CD4-positive, alpha-beta T cell treated with Interleukin-1 beta for 1 hour (primary cell): ENCODE data around the gene WASF1.

Source experiments
- DNase-seq, 2 donors: peaks; one replicate each; pipeline ENCODE4 v3.0.0-alpha.2; 2020 to 2022

Gene WASF1

GRCh38 chr6:110179406-110180227 lies at the start of gene WASF1:
WASF1 (minus strand) TSS chr6:110179670; CDS start chr6:110127601, 52,069 bp downstream.
- DNase-seq, result peak; percentile 92 to 93

GRCh38 chr6:110226261-110226660 lies 46.8 kb upstream of the WASF1 start:
- no peak for DNase-seq

GRCh38 chr6:110221738-110222137 lies 42.3 kb upstream of the WASF1 start:
- DNase-seq, result no peak

GRCh38 chr6:110217266-110217665 lies 37.8 kb upstream of the WASF1 start:
- DNase-seq, result no peak

GRCh38 chr6:110216140-110216539 lies 36.7 kb upstream of the WASF1 start:
- no peak for DNase-seq

- DNase-seq, result no peak
These were observed 34.9 kb upstream of the WASF1 start for GRCh38 chr6:110214338-110214737.

- no peak for DNase-seq
These were observed 32.3 kb upstream of the WASF1 start for GRCh38 chr6:110211753-110212152.

GRCh38 chr6:110207652-110208051 lies 28.2 kb upstream of the WASF1 start:
- DNase-seq, result no peak

GRCh38 chr6:110201151-110201884 lies 21.8 kb upstream of the WASF1 start:
- DNase-seq, result no peak

GRCh38 chr6:110198561-110198960 lies 19.1 kb upstream of the WASF1 start:
- no peak for DNase-seq

- no peak for DNase-seq
These were observed 17.4 kb upstream of the WASF1 start for GRCh38 chr6:110196874-110197273.

- no peak for DNase-seq
These were observed 16.2 kb upstream of the WASF1 start for GRCh38 chr6:110195639-110196038.

- no peak for DNase-seq
These were observed 12.0 kb upstream of the WASF1 start for GRCh38 chr6:110191477-110191876.

GRCh38 chr6:110190726-110191125 lies 11.3 kb upstream of the WASF1 start:
- DNase-seq, result no peak

GRCh38 chr6:110188791-110189190 lies 9.3 kb upstream of the WASF1 start:
- DNase-seq, result no peak

- no peak for DNase-seq
These were observed 6.4 kb upstream of the WASF1 start for GRCh38 chr6:110185879-110186278.

GRCh38 chr6:110183292-110183885 lies 3.9 kb upstream of the WASF1 start:
- no peak for DNase-seq

GRCh38 chr6:110181131-110182030 lies 1.9 kb upstream of the WASF1 start:
- peak in 1 of 2 donors; percentile 2 for DNase-seq

- no peak for DNase-seq
These were observed 948 bp upstream of the WASF1 start, which contains the start of gene CDC40 for GRCh38 chr6:110180228-110181008. CDC40 (plus strand) TSS chr6:110180427; CDS start chr6:110180445, 18 bp downstream.

- DNase-seq, result peak; percentile 71 to 79
These were observed 654 bp downstream of the WASF1 start for GRCh38 chr6:110178626-110179405.
